NCI-H2081 treated with DMSO at 0.1 percent for 48 hours (cell line): ENCODE measurements around the gene RGS4.

ENCODE experiments used
- DNase-seq: peaks from one replicate; lab custom pipeline; 2025; lab: John Stamatoyannopoulos, UW

The RGS4 gene

DNA sequence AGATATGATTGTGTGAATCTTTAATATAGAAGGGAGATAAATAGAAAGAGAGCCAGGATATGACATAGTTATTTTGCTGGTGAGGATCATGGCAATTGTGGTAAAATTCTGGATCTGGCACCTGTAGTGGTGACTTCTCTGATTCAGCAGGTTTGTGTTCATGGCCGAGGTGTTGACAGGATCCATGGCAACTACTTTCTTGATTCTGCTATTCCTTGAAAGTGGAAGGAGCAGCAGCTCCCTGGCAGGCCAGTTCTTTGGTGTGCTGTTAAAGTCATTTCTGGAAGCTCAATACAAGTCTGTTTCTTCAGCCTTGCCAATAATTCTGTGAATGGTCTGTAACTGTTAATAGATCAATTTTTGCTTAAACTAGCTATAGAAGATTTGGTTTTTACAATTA, 33.4 kb downstream of the RGS4 start:
- DNase-seq: no peak

GRCh38 chr1:163104385-163105099, 35.4 kb downstream of the RGS4 start:
- DNase-seq: no peak

DNA sequence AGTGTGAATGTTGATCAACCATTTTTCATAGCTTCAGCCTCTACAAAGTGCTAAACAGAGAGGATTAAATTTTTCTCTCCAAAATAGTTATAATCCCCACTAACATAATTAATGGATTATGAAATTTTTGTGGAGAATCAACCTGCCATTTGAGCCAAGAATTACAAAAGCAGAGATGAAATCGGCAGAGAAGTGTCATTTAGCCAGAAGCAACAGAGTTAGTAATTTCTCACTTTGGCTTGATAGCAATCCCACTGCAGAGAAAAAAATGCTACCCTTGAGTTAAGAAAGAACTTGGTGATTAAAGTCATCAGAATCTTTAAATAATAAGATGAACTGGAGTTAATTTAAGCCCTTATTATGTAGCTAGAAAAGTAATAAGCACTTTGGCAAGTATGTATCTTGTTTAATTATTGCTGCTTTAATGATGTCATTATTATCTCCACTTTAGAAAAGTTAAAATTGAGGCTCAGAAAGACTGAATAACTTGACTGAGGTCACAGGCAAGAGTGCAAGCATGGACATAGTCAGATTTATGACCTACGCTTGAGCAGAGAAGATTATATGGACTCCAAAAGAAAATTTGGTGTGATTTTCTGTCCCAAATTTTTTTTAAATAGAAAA, 37.3 kb downstream of the RGS4 start:
- no peak for DNase-seq

GRCh38 chr1:163107655-163108054, 38.5 kb downstream of the RGS4 start:
- no peak for DNase-seq

DNA sequence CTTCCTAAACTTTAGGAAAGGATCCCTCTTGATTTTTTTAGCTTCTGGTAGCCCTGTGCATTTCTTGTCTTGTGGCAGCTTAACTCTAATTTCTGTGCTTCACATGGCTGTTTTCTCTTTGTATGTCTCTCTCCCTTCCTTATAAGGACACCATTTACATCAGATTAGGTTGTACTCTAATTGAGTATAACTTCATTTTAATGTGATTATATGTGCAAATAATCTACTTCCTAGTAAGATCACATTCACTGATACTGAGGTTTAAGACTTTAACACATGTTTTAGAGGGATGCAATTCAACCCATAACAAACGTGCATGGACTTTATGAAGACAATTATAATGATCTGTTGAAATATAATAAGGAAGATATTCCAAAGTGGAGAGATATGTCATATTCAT, 46.7 kb downstream of the RGS4 start:
- no peak for DNase-seq

DNA sequence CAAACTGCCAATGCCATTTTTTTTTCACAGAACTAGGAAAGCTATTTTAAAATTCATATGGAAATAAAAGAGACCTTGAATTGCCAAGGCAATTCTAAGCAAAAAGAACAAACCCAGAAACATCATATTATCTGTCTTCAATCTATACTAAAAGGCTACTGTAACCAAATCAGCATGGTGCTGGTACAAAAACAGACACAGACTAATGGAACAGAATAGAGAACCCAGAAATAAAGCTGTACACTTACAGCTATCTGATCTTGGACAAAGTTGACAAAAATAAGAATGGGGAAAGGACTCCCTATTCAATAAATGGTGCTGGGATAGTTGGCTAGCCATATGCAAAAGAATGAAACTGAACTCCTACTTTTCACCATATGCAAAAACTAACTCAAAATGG, 50.5 kb downstream of the RGS4 start:
- DNase-seq: no peak

DNA sequence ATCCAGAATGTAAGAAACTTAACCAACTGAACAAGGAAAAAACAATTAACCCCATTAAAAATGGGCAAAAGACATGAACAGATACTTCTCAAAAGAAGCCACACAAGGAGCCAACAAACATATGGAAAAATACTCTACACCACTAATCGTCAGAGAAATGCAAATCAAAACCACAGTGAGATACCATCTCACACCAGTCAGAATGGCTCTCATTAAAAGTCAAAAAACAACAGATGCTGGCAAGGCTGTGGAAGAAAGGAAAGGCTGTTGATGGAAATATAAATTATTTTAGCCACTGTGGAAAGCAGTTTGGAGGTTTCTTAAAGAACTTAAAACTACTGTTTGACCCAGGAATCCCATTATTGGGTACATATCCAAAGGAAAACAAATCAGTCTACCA, 51.2 kb downstream of the RGS4 start:
- DNase-seq: no peak

DNA sequence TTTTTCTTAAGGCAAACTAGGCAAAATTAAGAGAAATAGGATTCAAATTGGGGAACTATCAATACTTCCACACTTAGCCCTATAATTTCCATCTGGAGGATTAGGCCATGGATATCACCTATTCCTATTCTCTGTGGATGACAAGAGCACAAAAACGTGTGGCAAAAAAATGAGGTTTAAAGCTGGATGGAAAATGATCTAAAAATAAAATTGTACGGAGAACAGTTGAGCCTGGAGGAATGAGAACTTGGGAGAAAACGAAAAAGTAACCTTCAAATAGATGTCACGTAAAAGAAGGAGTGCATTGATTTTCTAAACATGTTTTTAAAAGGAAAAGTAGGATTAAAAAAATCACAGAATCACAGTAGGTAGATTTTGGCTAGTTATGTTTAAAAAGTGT, 55.7 kb downstream of the RGS4 start:
- DNase-seq: no peak
